Measurements from ENCODE around the gene PRMT1.

Gene PRMT1

GRCh38 chr19:49687566-49688316 is 10.7 kb downstream of the PRMT1 start:
- DNase-seq (ENCODE audit: extremely low read depth in 1 of 2, low read depth in 1 of 2), result no peak

GRCh38 chr19:49688531-49689132 is 11.6 kb downstream of the PRMT1 start:
- no peak for DNase-seq (ENCODE audit: extremely low read depth in 1 of 2, low read depth in 1 of 2)

DNA sequence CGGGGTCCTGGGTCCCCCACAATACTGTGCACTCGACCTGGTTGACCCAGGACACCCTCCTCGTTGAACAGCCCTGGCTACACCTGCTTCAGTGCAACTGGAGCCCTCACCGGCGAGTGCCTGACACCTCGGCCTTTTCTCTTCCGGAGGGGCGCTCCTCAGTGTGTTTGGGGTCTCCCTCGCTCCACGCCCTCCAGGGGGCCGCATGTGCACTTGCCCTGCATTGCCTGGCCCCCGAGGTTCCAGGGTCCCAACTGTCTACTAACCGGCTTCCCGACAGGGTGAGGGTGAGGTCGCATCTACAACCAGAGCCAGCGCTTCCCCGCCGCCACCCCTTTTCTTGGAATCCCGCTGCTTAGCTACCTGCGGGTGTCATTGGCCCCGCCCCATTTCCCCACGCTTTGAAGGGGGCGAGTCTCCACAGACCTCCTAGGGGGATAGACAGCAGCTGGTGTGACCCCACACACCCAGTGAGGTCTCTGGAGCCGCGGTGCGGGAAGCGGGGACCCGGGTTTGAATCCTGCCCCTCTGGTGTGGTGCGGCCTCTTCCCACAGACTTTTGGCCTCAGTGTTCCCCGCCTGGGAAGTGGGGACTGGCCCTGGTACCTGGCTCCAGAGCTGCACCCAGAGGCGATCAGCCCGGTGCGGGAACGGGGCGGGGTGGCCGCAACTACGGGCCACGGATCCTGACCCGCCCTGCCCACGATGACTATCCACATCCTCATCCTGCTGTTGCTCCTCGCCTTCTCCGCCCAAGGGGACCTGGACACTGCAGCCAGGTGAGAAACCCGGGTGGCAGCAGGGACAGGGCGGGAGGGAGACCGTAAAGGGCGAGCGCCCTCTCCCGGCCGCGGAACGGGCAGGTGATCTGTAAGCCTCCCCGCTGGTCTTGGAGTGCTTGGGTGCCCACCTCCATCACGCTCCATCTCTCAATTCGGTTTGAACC is 12.3 kb downstream of the PRMT1 start, which contains the start of gene ADM5:
TSS of gene ADM5 (plus strand) at position 462 of the 946 bp plus-strand sequence. CDS start at position 706, 244 bp downstream.
- DNase-seq (ENCODE audit: extremely low read depth in 1 of 2, low read depth in 1 of 2), result no peak

DNA sequence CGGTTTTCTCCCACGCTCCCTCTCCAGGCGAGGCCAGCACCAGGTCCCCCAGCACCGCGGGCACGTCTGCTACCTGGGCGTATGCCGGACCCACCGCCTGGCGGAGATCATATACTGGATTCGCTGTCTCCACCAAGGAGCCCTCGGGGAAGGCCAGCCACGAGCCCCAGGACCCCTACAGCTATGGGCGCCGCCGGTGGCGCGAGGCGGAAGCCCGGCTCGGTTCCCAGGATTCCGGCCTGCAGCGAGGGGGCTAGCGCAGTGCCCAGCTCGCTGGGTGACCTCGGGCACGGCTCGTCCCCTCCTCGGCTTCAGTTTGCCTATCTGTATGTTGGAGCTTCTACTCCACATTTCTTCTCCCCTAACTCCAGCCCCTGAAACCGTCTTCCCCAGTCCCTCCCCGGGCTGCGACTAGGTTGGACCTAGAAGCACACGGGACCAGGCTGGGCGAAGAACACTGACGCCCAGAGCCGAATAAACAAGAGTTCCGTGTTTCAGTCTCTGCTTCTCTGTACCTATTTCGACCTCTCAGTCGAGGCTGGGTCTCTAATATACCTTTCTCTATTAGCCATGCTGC is 13.1 kb downstream of the PRMT1 start:
- DNase-seq (ENCODE audit: extremely low read depth in 1 of 2, low read depth in 1 of 2), result no peak

GRCh38 chr19:49690656-49691242 is 13.7 kb downstream of the PRMT1 start, which contains the start of gene CPT1C:
CPT1C (plus strand) TSS chr19:49691116; CDS start chr19:49692253, 1,137 bp downstream.
- peak in 1 of 2 donors; percentile 41 for DNase-seq (ENCODE audit: extremely low read depth in 1 of 2, low read depth in 1 of 2)

DNA sequence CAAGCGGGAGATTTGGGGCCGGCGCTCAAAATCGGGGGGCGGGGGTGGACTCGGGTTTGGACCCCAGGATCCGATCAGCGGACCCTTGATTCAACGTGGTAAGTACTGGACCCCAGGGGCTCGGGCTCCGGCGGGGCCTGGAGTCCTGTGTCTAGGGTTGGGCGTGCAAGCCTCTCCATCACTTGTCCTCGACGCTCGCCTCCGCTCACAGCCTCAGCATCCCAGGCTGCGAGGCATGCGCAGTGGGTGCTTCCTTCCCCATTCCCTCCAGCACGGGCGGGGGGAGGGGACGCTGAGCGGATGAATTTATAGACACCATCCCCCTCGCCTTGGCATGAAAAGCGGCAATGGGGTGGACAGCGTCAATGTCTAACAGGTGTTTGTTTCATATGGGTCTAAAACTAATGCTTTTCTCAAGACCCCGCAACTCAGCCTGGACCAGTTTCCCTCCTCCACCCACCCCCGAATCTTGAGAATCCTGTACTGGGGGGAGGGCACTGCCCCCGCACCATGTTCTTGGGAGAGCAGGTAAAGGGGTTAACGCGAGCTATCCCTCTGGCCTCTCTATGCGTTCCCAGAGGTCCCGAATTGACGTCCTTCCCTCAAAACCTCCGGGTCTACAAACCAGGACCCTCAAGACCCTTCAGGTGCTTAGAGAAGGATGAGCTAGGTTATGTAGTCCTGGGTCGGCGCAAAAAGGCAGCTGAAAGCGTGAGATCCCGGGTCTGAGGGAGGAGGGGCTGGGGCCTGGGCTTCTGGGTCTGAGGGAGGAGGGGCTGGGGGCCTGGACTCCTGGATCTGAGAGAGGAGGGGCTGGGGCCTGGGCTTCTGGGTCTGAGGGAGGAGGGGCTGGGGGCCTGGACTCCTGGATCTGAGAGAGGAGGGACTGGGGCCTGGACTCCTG is 14.4 kb downstream of the PRMT1 start:
- no peak for DNase-seq (ENCODE audit: extremely low read depth in 1 of 2, low read depth in 1 of 2)

- no peak for DNase-seq (ENCODE audit: extremely low read depth in 1 of 2, low read depth in 1 of 2)
These were observed 15.1 kb downstream of the PRMT1 start for GRCh38 chr19:49692147-49692506.

- no peak for DNase-seq (ENCODE audit: extremely low read depth in 1 of 2, low read depth in 1 of 2)
These were observed 19.0 kb downstream of the PRMT1 start for GRCh38 chr19:49696115-49696514.

- no peak for DNase-seq (ENCODE audit: extremely low read depth in 1 of 2, low read depth in 1 of 2)
These were observed 19.8 kb downstream of the PRMT1 start for GRCh38 chr19:49696865-49697264.

DNA sequence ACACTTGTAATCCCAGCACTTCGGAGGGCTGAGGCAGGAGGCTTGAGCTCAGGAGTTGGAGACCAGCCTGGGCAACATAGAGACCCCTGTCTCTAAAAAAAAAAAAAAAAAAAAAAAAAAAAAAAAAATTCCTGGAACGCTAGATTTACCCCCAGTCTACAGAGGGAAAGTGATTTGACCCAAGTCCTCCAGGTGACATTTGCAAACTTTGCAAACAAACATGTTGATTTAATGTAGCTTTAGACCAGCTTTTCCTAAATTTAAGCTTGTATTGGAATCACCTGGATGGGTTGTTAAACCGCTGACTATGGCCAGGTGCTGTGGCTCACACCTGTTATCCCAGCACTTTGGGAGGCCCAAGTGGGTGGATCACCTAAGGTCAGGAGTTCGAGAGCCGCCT is 22.3 kb downstream of the PRMT1 start:
- DNase-seq (ENCODE audit: extremely low read depth in 1 of 2, low read depth in 1 of 2), result no peak

DNA sequence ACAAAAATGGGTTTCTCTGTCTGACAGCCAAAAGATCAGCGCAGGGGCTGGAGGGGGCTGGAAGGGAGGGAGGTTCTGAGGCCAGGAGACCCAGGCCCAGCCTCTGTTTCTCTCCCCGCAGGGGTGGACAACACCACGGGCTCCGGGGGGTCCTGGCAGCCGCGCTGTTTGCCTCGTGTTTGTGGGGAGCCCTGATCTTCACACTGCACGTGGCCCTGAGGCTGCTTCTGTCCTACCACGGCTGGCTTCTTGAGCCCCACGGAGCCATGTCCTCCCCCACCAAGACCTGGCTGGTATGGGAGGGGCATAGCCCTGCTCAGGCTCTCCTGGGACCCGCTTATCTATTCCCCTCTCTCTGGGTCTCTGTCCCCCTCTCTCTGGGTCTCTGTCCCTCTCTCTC is 23.5 kb downstream of the PRMT1 start:
- no peak for DNase-seq (ENCODE audit: extremely low read depth in 1 of 2, low read depth in 1 of 2)

GRCh38 chr19:49701271-49701786 is 24.3 kb downstream of the PRMT1 start:
- no peak for DNase-seq (ENCODE audit: extremely low read depth in 1 of 2, low read depth in 1 of 2)

- no peak for DNase-seq (ENCODE audit: extremely low read depth in 1 of 2, low read depth in 1 of 2)
These were observed 28.0 kb downstream of the PRMT1 start for GRCh38 chr19:49704888-49705642.

DNA sequence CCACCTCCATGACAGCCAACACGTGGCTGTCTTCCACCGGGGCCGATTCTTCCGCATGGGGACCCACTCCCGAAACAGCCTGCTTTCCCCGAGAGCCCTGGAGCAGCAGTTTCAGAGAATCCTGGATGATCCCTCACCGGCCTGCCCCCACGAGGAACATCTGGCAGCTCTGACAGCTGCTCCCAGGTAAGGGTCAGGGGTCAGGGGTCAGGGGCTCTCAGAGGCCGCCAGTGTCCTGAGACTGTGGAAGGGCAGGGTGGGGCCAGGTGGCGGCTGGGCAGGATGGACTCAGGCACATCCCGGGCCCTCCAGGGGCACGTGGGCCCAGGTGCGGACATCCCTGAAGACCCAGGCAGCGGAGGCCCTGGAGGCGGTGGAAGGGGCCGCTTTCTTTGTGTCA is 28.8 kb downstream of the PRMT1 start:
- DNase-seq (ENCODE audit: extremely low read depth in 1 of 2, low read depth in 1 of 2), result no peak

- no peak for DNase-seq (ENCODE audit: extremely low read depth in 1 of 2, low read depth in 1 of 2)
These were observed 33.4 kb downstream of the PRMT1 start for GRCh38 chr19:49710372-49710951.

DNA sequence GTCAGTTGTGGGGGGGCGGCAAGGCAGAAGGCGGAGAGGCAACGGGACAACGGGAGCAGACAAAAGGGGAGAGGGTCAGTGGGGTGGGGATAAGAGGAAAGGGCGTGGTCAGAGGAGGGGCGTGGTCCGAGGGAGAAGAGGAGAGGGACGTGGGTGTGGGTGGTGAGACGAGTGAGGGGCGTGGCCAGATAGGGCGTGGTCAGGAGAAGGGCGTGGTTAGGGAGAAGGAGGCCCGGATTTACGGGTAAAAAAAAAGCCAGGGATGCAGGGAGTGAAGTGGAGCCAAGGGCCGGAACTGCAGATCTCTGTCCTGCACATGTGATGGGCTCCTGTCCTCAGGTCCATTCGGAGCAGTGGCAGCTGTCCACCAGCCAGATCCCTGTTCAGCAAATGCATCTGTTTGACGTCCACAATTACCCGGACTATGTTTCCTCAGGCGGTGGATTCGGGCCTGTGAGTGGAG is 35.4 kb downstream of the PRMT1 start:
- no peak for DNase-seq (ENCODE audit: extremely low read depth in 1 of 2, low read depth in 1 of 2)

- DNase-seq (ENCODE audit: extremely low read depth in 1 of 2, low read depth in 1 of 2), result no peak
These were observed 36.3 kb downstream of the PRMT1 start for GRCh38 chr19:49713236-49713845.

DNA sequence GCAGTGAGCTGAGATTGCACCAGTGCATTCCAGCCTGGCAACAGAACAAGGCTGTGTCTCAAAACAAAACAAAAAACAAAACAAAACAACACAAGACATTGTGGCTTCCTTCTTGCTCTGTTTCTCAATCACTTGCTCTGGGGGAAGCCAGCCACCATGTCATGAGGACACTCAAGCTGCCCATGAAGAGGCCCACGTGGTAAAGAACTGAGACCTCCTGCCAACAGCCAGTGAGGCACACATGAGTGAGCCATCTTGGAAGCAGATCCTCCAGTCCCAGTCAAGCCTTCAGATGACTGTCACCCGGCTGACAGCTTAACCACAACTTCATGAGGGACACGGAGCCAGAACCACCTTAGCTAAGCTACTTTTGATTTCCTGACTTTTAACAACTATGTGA is 39.1 kb downstream of the PRMT1 start:
- no peak for DNase-seq (ENCODE audit: extremely low read depth in 1 of 2, low read depth in 1 of 2)

Measured in stimulated activated CD8-positive, alpha-beta memory T cell treated with anti-CD3 and anti-CD28 coated beads, Interleukin-7, amount 100 ng/mL, for 48 hours (primary cell).